ENCODE data around the gene TYK2.
A peak's percentile ranks its signal among the peaks of the same experiment; 100 is the strongest.
"Not testable (repeated sequence)": the region's sequence is repeated elsewhere in the genome, so short reads cannot be mapped to it uniquely, and the experiment has no call there.

TYK2 gene

GRCh38 chr19:10406191-10406590, 25.8 kb upstream of the TYK2 start:
- no peak overlapping the region for H3K4me3 ChIP-seq (ENCODE audit: low read depth, low read length)
- TF ChIP-seq CTCF (IDR thresholded peaks at IDR 0.05; ENCODE audit: borderline replicate concordance, insufficient read depth, low read depth, low read length), result no peak

DNA sequence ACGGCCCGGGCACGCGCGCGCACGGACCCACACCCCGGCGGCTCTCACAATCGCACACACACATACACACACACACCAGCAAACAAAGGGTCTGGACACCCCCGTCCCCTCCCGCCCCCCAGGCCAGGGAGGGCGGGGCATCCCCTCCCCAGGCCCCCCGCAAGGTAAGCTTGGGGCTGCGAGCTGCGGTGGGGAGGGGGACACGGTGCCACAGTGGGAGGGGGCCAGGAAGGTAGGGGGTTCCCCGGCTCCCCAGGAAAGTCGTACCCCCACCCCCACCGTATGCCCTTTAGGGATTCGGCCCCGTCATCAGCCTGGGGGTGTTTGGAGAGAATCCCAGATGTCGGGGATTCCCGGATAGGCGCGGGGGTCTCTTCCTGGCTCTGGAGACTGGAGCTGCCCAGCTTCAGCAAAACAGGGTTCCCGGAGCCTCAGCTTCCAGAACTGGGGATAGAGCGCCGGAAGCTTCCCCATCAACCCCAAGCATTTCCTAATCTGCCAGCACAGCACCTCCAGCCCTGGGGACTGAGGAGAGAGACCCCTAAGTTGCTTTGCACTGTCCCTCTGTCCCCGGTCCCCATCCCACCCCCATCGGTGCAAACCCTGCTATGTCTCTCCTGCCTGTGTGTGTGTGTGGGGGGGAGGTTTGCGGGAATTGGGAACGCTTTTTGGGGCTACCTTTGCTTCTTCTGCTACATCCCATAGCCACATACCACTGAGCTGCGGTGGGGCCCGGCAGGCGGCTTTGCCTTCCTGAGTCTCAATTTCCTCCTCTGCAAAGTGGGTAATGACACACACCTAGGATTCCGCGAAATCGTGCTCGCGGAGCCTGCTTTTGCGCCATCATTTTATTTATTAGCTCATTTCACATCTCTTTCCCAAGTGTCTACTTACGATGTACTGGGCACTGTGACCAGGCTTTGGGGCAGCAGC, 24.8 kb upstream of the TYK2 start:
- H3K4me3 ChIP-seq (ENCODE audit: low read depth, low read length), result peak overlapping the region; percentile 86
- no peak for TF ChIP-seq CTCF (IDR thresholded peaks at IDR 0.05; ENCODE audit: borderline replicate concordance, insufficient read depth, low read depth, low read length)

DNA sequence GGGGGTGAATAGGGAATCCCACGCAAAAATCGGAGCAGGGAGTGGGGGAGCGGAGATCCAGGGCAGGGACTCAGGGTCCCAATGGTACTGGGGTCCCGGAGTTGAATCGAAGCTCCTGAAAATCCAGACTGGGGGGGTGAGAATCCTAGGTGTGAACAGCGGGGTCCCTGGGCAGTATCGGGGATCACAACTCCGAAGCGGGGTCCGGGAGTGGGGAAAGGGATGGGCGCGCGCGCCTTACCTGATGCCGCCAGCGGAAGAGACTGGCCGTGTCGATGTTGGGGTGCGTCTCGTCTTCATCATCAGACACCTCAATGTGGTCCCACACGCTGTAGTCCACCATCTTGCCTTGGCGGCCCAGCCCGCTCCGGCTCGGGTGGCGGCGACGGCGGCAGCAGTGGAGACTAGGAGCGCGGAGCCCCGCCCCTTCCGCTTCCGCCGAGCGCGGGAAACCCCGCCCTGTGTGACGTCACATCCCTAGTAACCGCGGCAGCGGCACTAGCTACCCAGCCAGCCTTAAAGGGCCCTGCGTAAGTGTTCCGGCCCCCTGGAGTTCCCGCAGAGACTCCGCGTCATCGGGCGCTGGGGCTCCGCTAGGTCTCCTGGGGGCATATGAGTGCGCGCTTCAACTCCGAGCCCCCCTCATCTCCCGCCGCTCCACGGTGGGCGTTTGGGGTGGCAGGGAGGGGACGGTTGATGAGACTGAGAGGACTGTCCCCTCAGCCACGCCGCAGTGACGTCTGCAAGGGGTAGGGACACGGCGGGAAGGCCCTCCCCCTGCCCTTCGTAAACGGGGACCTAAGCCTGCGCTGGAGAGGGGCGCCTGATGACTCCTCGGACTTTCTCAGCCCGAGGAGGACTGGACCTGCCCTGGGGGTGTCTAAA, 23.0 kb upstream of the TYK2 start, which contains the start of gene CDC37:
Gene CDC37, minus strand, starts transcription at position 406 of the 885 bp plus-strand sequence. Its CDS starts 63 bp downstream, at position 343.
- no peak for TF ChIP-seq CTCF (IDR thresholded peaks at IDR 0.05; ENCODE audit: borderline replicate concordance, insufficient read depth, low read depth, low read length)
- peak within 1 kb of the TSS; percentile 86 for H3K4me3 ChIP-seq (ENCODE audit: low read depth, low read length)

GRCh38 chr19:10402441-10403038, 22.2 kb upstream of the TYK2 start:
- TF ChIP-seq CTCF (IDR thresholded peaks at IDR 0.05; ENCODE audit: borderline replicate concordance, insufficient read depth, low read depth, low read length), result no peak
- H3K4me3 ChIP-seq (ENCODE audit: low read depth, low read length), result peak overlapping the region; percentile 86

GRCh38 chr19:10399878-10400277, 19.5 kb upstream of the TYK2 start:
- H3K4me3 ChIP-seq (ENCODE audit: low read depth, low read length), result no peak overlapping the region
- no peak for TF ChIP-seq CTCF (IDR thresholded peaks at IDR 0.05; ENCODE audit: borderline replicate concordance, insufficient read depth, low read depth, low read length)

- H3K4me3 ChIP-seq (ENCODE audit: low read depth, low read length), result not testable (repeated sequence)
Observed at GRCh38 chr19:10399340-10399739, 19.0 kb upstream of the TYK2 start.

DNA sequence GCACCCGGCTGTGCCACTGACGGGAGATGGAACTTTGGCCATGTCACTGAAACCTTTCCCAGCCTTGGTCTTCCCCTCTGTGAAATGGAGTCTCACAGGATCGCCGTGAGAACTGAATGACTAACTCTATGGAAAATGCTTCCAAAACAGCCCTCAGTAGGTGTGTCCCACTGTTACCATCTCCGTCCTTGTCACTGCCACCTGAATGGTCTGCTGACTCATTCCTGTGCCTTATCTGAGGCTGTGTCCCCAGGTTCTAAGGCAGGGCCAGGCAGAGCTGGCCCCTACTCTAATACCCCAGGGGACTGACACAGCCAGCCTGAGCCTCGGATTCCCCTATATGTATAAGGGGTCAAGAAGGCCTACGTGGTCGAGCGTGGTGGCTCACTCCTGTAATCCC, 18.4 kb upstream of the TYK2 start:
- no peak overlapping the region for H3K4me3 ChIP-seq (ENCODE audit: low read depth, low read length)
- no peak for TF ChIP-seq CTCF (IDR thresholded peaks at IDR 0.05; ENCODE audit: borderline replicate concordance, insufficient read depth, low read depth, low read length)

Data from GM12875 (cell line).